ENCODE measurements around the gene TIMM8B. TPM values are rescaled to one million over a fixed set of nuclear protein-coding genes. Genes with fewer than 3 reads are reported as not detected.
"Not testable (repeated sequence)": the region's sequence is repeated elsewhere in the genome, so short reads cannot be mapped to it uniquely, and the experiment has no call there.

TIMM8B gene
- total RNA-seq, 1 donor from 2014 or later: 89.7 TPM

GRCh38 chr11:112050721-112051120 is 35.8 kb downstream of the TIMM8B start:
- Mint-ChIP-seq H3K27me3 (no peaks in the 10 kb centered on the region), H3K27ac (no peak overlapping the region), H3K9me3 (no peaks in the 10 kb centered on the region), H3K4me3 (no peak overlapping the region), H3K4me1 (peaks cover 4% of the 10 kb centered on the region), H3K36me3 (ENCODE audit: low read depth) (peaks cover 77% of the 10 kb centered on the region)
- intact Hi-C loops (cut with micrococcal nuclease): no loop called here
- DNase-seq: no peak

GRCh38 chr11:112049777-112050176 is 36.8 kb downstream of the TIMM8B start:
- Mint-ChIP-seq H3K27me3 (no peaks in the 10 kb centered on the region), H3K9me3 (no peaks in the 10 kb centered on the region), H3K27ac (no peak overlapping the region), H3K36me3 (ENCODE audit: low read depth) (peaks cover 81% of the 10 kb centered on the region), H3K4me1 (peaks cover 4% of the 10 kb centered on the region), H3K4me3 (no peak overlapping the region)
- no peak for DNase-seq
- intact Hi-C loops (cut with micrococcal nuclease): no loop called here

- H3K4me1 Mint-ChIP-seq; H3K27me3 Mint-ChIP-seq; H3K4me3 Mint-ChIP-seq; intact Hi-C loops (cut with micrococcal nuclease); H3K9me3 Mint-ChIP-seq; DNase-seq; H3K27ac Mint-ChIP-seq: not testable (repeated sequence)
- peaks cover 79% of the 10 kb centered on the region for H3K36me3 Mint-ChIP-seq (ENCODE audit: low read depth)
Measured at GRCh38 chr11:112048256-112048655, 38.3 kb downstream of the TIMM8B start.

- H3K4me3 Mint-ChIP-seq; intact Hi-C loops (cut with micrococcal nuclease); H3K9me3 Mint-ChIP-seq; H3K27me3 Mint-ChIP-seq; H3K27ac Mint-ChIP-seq: not testable (repeated sequence)
- DNase-seq: peak; percentile 14
- Mint-ChIP-seq H3K36me3 (ENCODE audit: low read depth) (peaks cover 76% of the 10 kb centered on the region), H3K4me1 (peaks cover 11% of the 10 kb centered on the region)
Measured at GRCh38 chr11:112046647-112047046, 39.9 kb downstream of the TIMM8B start.

GRCh38 chr11:112044961-112045360 is 41.6 kb downstream of the TIMM8B start:
- Mint-ChIP-seq H3K36me3 (ENCODE audit: low read depth) (peaks cover 67% of the 10 kb centered on the region), H3K4me3 (no peak overlapping the region)
- intact Hi-C loops (cut with micrococcal nuclease): no loop called here

GRCh38 chr11:112042961-112043304 is 43.6 kb downstream of the TIMM8B start:
- Mint-ChIP-seq H3K36me3 (ENCODE audit: low read depth) (peaks cover 66% of the 10 kb centered on the region), H3K9me3 (no peaks in the 10 kb centered on the region), H3K27me3 (no peaks in the 10 kb centered on the region), H3K4me3 (no peak overlapping the region), H3K27ac (no peak overlapping the region), H3K4me1 (peaks cover 12% of the 10 kb centered on the region)
- peak; percentile 1 for DNase-seq
- intact Hi-C loops (cut with micrococcal nuclease): no loop called here

More at GRCh38 chr11:112044961-112045360, 41.6 kb downstream of the TIMM8B start:
- Mint-ChIP-seq H3K4me1 (peaks cover 13% of the 10 kb centered on the region), H3K27ac (no peak overlapping the region), H3K27me3 (no peaks in the 10 kb centered on the region), H3K9me3 (no peaks in the 10 kb centered on the region)
- no peak for DNase-seq

GRCh38 chr11:112042161-112042960 is 44.2 kb downstream of the TIMM8B start:
- intact Hi-C loops (cut with micrococcal nuclease): no loop called here
- H3K9me3 Mint-ChIP-seq: no peaks in the 10 kb centered on the region
- no peaks in the 10 kb centered on the region for H3K27me3 Mint-ChIP-seq
- peaks cover 64% of the 10 kb centered on the region for H3K36me3 Mint-ChIP-seq (ENCODE audit: low read depth)
- H3K4me1 Mint-ChIP-seq: peaks cover 12% of the 10 kb centered on the region
- H3K27ac Mint-ChIP-seq: no peak overlapping the region
- peak; percentile 31 for DNase-seq
- H3K4me3 Mint-ChIP-seq: no peak overlapping the region

GRCh38 chr11:112037527-112037926 is 49.0 kb downstream of the TIMM8B start:
- Mint-ChIP-seq H3K27me3 (no peaks in the 10 kb centered on the region), H3K4me3 (no peak overlapping the region), H3K36me3 (ENCODE audit: low read depth) (peaks cover 53% of the 10 kb centered on the region), H3K4me1 (peaks cover 10% of the 10 kb centered on the region), H3K27ac (no peak overlapping the region), H3K9me3 (no peaks in the 10 kb centered on the region)
- intact Hi-C loops (cut with micrococcal nuclease): no loop called here
- no peak for DNase-seq

Other genes starting within 250 kb of the TIMM8B start
- 32.6 and 32.9 TPM in 2 replicates for gene ALG9, start 215.2 kb downstream of the TIMM8B start, total RNA-seq
- 8.8 and 10.0 TPM in 2 replicates for gene FDXACB1, start 207.6 kb downstream of the TIMM8B start, total RNA-seq
- 22.6 and 25.5 TPM in 2 replicates for gene CFAP68, start 207.2 kb downstream of the TIMM8B start, total RNA-seq
- gene CRYAB, start 175.0 kb downstream of the TIMM8B start, total RNA-seq: not detected in 2 replicates
- not detected in 2 replicates for gene HSPB2, start 174.0 kb downstream of the TIMM8B start, total RNA-seq
- not detected in 2 replicates for gene C11orf52, start 167.8 kb downstream of the TIMM8B start, total RNA-seq
- gene DIXDC1, start 149.4 kb downstream of the TIMM8B start, total RNA-seq: 22.2 and 23.3 TPM in 2 replicates
- gene DLAT, start 61.3 kb downstream of the TIMM8B start, total RNA-seq: 59.2 and 61.8 TPM in 2 replicates
- gene PIH1D2, start 12.7 kb downstream of the TIMM8B start, total RNA-seq: 0.21 and 0.59 TPM in 2 replicates
- gene NKAPD1, start 12.5 kb downstream of the TIMM8B start, total RNA-seq: 24.4 and 27.0 TPM in 2 replicates
- gene SDHD, start 117 bp upstream of the TIMM8B start, total RNA-seq: 95.2 and 101 TPM in 2 replicates
- 0.12 TPM in 1 of 2 replicates, not detected in the other for gene IL18, start 77.3 kb upstream of the TIMM8B start, total RNA-seq
- not detected in 2 replicates for gene TEX12, start 80.6 kb upstream of the TIMM8B start, total RNA-seq
- 0.83 and 1.1 TPM in 2 replicates for gene BCO2, start 88.8 kb upstream of the TIMM8B start, total RNA-seq
- gene PTS, start 139.7 kb upstream of the TIMM8B start, total RNA-seq: 33.1 and 34.4 TPM in 2 replicates
- gene PLET1, start 174.1 kb upstream of the TIMM8B start, total RNA-seq: not detected in 2 replicates